Esophagus squamous epithelium (tissue), 5 donors: Measurements from ENCODE around the gene KIAA1217. TPM values are rescaled to one million over a fixed set of nuclear protein-coding genes. Genes with fewer than 3 reads are reported as not detected.

Source experiments
- DNase-seq: peaks from one replicate; lab custom pipeline; 2025; lab: John Stamatoyannopoulos, UW
- H3K27ac ChIP-seq, 4 donors: fragments of 200-600 bp; sonication (generic); one replicate each; pipeline ENCODE4 v1.5.1; 2016 to 2019; ENCODE audit warnings: mild to moderate bottlenecking in 1 of 4
- H3K27me3 ChIP-seq, 4 donors: fragments of 200-600 bp; sonication (generic); 1 replicate in 3 of 4; 2 replicates in 1 of 4; pipeline versions ENCODE4 v1.5.1 to v1.6.0; 2017 to 2021; ENCODE audit warnings: antibody characterized with exemption in 1 of 4
- H3K36me3 ChIP-seq, 3 donors: fragments of 200-600 bp; sonication (generic); one replicate each; pipeline ENCODE4 v1.5.1; 2016 to 2019
- H3K4me1 ChIP-seq, 3 donors: fragments of 200-600 bp; sonication (generic); one replicate each; pipeline ENCODE4 v1.5.1; 2017 to 2019
- H3K4me3 ChIP-seq, 4 donors: fragments of 200-600 bp; sonication (generic); 1 replicate in 3 of 4; 2 replicates in 1 of 4; pipeline ENCODE4 v1.5.1; 2016 to 2019; ENCODE audit warnings: mild to moderate bottlenecking in 2 of 4, moderate library complexity in 1 of 4
- H3K9me3 ChIP-seq, 3 donors: fragments of 200-600 bp; sonication (generic); one replicate each; pipeline ENCODE4 v1.5.1; 2016 to 2019
- POLR2A ChIP-seq, 4 donors: fragments of 450-650 bp; IDR thresholded peaks; one replicate each; pipeline ENCODE4 v1.6.1; 2017; ENCODE audit warnings: antibody characterized with exemption in 4 of 4, mild to moderate bottlenecking in 4 of 4, moderate library complexity in 3 of 4
- WGBS, 2 donors: methylation state at CpG; one replicate each; pipeline ENCODE4 v1.1.5; 2018; 5-methylcytosine and 5-hydroxymethylcytosine counted together
- intact Hi-C: fragments of 100-400 bp; cut with DNase I; formaldehyde crosslinking; loops from one replicate; pipeline ENCODE4 v1.15.0; 2022
- total RNA-seq, 4 donors: library from RNA; depleted of rRNA; stranded (reverse); fragments of >200 nt; gene quantifications; one replicate each; pipeline ENCODE4 v1.1.0, GENCODE V29; 2016
- TF ChIP-seq, protein P1 (sequence below), 6 experiments: fragments of 450-650 bp in 4 of 6; fragments of 200-600 bp in 2 of 6; sonication (generic) in 2 of 6; IDR thresholded peaks; one replicate each; pipeline ENCODE4 v1.5.1; 2016 to 2019; ENCODE audit warnings: antibody characterized with exemption in 6 of 6, mild to moderate bottlenecking in 4 of 6, moderate library complexity in 4 of 6
- donor health status: DM: yes; HTN: yes; CAD: no.

Gene KIAA1217
- total RNA-seq, 4 donors from 2014 or later: 56.2 to 67.6 (median 66.2) TPM

DNA sequence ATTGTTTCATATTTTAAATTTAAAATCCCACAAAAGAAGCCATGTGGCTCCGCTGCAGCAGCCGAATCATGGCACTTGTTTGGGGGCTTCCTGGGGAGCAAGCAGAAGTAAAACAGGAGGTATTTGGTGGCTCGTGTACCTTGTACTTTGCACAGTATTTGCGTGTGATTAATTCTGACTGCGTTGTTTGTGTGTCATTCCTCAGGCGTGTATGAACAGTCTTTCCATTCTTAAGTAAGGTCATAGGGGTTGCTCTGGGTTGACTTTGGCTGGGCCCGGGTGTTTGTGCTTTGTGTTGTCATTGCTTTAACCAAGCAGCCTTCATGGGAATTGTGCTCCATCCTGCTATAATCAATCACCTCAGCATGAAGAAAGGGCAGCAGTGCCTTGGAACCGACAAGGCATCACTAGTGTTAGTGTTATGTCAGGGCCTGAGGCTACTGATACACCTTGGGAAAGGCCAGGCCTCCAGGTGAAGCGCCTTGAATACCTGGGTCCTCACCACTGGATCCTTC lies 332.4 kb downstream of the KIAA1217 start:
- intact Hi-C loops: no loop called here
- Histone ChIP-seq H3K27me3 (no peaks in the 10 kb centered on the region), H3K4me3 (no peak overlapping the region), H3K27ac (no peak overlapping the region), H3K9me3 (no peaks in the 10 kb centered on the region), H3K4me1 (no peaks in the 10 kb centered on the region), H3K36me3 (peaks cover 0 to 100% (median 12%) of the 10 kb centered on the region in 3 donors)
- no peak for TF ChIP-seq POLR2A (IDR thresholded peaks at IDR 0.05)
- TF ChIP-seq, protein P1, sequence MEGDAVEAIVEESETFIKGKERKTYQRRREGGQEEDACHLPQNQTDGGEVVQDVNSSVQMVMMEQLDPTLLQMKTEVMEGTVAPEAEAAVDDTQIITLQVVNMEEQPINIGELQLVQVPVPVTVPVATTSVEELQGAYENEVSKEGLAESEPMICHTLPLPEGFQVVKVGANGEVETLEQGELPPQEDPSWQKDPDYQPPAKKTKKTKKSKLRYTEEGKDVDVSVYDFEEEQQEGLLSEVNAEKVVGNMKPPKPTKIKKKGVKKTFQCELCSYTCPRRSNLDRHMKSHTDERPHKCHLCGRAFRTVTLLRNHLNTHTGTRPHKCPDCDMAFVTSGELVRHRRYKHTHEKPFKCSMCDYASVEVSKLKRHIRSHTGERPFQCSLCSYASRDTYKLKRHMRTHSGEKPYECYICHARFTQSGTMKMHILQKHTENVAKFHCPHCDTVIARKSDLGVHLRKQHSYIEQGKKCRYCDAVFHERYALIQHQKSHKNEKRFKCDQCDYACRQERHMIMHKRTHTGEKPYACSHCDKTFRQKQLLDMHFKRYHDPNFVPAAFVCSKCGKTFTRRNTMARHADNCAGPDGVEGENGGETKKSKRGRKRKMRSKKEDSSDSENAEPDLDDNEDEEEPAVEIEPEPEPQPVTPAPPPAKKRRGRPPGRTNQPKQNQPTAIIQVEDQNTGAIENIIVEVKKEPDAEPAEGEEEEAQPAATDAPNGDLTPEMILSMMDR (IDR thresholded peaks at IDR 0.05): no peak
- no peak for DNase-seq
- 61 to 69% methylated on average over 9 of the region's 9 CpGs for WGBS, 2 donors

DNA sequence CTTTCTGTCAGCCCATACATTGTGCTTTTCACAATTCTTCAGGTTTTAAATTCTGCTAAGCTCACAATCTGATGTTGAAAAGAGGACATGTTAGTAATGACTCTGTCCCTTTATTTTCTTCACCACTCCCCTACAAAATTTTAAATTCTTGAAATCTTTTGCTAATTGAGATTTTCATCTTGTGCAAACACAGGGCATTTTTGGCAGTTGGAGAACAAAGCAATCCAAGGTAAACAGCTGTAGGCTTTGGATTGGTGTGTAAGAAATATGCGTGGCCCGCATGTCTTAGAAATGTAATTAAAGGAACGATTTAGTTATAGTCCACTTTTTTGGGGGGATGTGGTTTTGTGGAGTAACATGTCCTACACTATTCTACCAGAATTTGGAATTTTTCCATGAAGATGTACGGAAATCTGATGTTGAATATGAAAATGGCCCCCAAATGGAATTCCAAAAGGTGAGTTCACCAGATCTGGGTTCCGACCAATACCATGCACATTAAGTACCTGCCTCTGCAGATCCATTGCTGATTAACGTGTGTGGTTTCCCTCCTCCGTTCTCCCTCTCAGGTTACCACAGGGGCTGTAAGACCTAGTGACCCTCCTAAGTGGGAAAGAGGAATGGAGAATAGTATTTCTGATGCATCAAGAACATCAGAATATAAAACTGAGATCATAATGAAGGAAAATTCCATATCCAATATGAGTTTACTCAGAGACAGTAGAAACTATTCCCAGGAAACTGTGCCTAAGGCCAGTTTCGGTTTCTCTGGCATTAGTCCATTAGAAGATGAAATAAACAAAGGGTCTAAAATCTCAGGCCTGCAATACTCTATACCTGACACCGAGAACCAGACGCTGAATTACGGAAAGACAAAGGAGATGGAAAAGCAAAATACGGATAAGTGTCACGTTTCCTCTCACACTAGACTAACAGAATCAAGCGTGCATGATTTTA lies 333.7 kb downstream of the KIAA1217 start:
- intact Hi-C loops: no loop called here
- DNase-seq: no peak
- TF ChIP-seq, protein P1 (IDR thresholded peaks at IDR 0.05): no peak
- no peak for TF ChIP-seq POLR2A (IDR thresholded peaks at IDR 0.05)
- Histone ChIP-seq H3K4me3 (no peak overlapping the region), H3K36me3 (peaks cover 0 to 99% (median 13%) of the 10 kb centered on the region in 3 donors), H3K27me3 (no peaks in the 10 kb centered on the region), H3K9me3 (no peaks in the 10 kb centered on the region), H3K4me1 (no peaks in the 10 kb centered on the region), H3K27ac (no peak overlapping the region)
- 75 to 84% methylated on average over 14 of the region's 14 CpGs for WGBS, 2 donors

DNA sequence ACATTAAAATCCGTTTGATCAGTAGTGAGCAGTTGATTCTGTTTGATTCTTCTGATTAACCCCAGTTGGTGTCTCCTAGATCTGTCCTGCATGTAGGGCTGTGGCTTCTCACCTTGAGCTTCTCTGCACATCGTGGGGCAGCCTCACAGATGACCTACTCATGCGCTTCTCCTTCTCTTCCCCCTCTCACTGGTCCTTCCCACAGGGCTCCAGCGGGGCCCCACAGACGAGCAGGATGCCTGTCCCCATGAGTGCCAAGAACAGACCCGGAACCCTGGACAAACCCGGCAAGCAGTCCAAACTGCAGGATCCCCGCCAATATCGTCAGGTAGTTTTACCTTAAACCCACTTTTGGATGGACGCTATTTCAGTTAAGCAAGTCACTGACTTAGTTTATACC lies 335.8 kb downstream of the KIAA1217 start:
- intact Hi-C loops: no loop called here
- 89 to 90% methylated on average over 9 of the region's 10 CpGs for WGBS, 2 donors
- H3K9me3 ChIP-seq: no peaks in the 10 kb centered on the region
- no peaks in the 10 kb centered on the region for H3K4me1 ChIP-seq
- DNase-seq: no peak
- H3K4me3 ChIP-seq: no peak overlapping the region
- no peak overlapping the region for H3K27ac ChIP-seq
- no peaks in the 10 kb centered on the region for H3K27me3 ChIP-seq
- peaks cover 0 to 93% (median 9%) of the 10 kb centered on the region in 3 donors for H3K36me3 ChIP-seq
- TF ChIP-seq, protein P1 (IDR thresholded peaks at IDR 0.05): no peak
- TF ChIP-seq POLR2A (IDR thresholded peaks at IDR 0.05): no peak

- WGBS, 2 donors: 85 to 90% methylated on average over 2 to 3 of the region's 3 CpGs
- no peak overlapping the region for H3K4me3 ChIP-seq
- H3K4me1 ChIP-seq: no peaks in the 10 kb centered on the region
- H3K9me3 ChIP-seq: no peaks in the 10 kb centered on the region
- peaks cover 0 to 90% (median 9%) of the 10 kb centered on the region in 3 donors for H3K36me3 ChIP-seq
- no peak overlapping the region for H3K27ac ChIP-seq
- TF ChIP-seq, protein P1 (IDR thresholded peaks at IDR 0.05): no peak
- no peak for TF ChIP-seq POLR2A (IDR thresholded peaks at IDR 0.05)
- intact Hi-C loops: no loop called here
- no peak for DNase-seq
- no peaks in the 10 kb centered on the region for H3K27me3 ChIP-seq
Measured at GRCh38 chr10:24545585-24545984, 336.6 kb downstream of the KIAA1217 start.

GRCh38 chr10:24550680-24551079 lies 341.7 kb downstream of the KIAA1217 start:
- intact Hi-C loops: no loop called here
- no peak for TF ChIP-seq POLR2A (IDR thresholded peaks at IDR 0.05)
- TF ChIP-seq, protein P1 (IDR thresholded peaks at IDR 0.05): no peak
- DNase-seq: no peak
- Histone ChIP-seq H3K4me1 (peaks cover 0 to 25% (median 4%) of the 10 kb centered on the region in 3 donors), H3K36me3 (peaks cover 0 to 39% (median 7%) of the 10 kb centered on the region in 3 donors), H3K27ac (no peak overlapping the region), H3K9me3 (no peaks in the 10 kb centered on the region), H3K27me3 (no peaks in the 10 kb centered on the region), H3K4me3 (no peak overlapping the region)
- 66 to 87% methylated on average over 10 of the region's 10 CpGs for WGBS, 2 donors
